Fibroblast of lung (primary cell): ENCODE measurements around the gene PDE4D. TPM values are rescaled to one million over a fixed set of nuclear protein-coding genes. Genes with fewer than 3 reads are reported as not detected.

Source experiments
- DNase-seq, 2 donors: peaks; one replicate each; pipeline versions ENCODE4 v3.0.0 to v3.0.0-alpha.2; 2010; ENCODE audit warnings: low read depth in 2 of 2
- H2AFZ ChIP-seq: 2 replicates; pipeline ENCODE4 v1.5.1; 2012; ENCODE audit warnings: low read length, control low read depth, inconsistent platforms
- H3K27ac ChIP-seq: 2 replicates; pipeline ENCODE4 v1.5.1; 2011; ENCODE audit warnings: low read length, control low read depth; ENCODE audit not compliant: insufficient read depth
- H3K27me3 ChIP-seq: 2 replicates; pipeline ENCODE4 v1.5.1; 2011; ENCODE audit warnings: mild to moderate bottlenecking, low read length; ENCODE audit not compliant: control insufficient read depth, insufficient read depth
- H3K36me3 ChIP-seq: 2 replicates; pipeline ENCODE4 v1.5.1; 2011; ENCODE audit warnings: low read length; ENCODE audit not compliant: control insufficient read depth, insufficient read depth
- H3K4me1 ChIP-seq: 2 replicates; pipeline ENCODE4 v1.5.1; 2011; ENCODE audit warnings: low read length; ENCODE audit not compliant: control insufficient read depth, insufficient read depth; ENCODE audit errors: extremely low read depth
- H3K4me2 ChIP-seq: 2 replicates; pipeline ENCODE4 v1.5.1; 2011; ENCODE audit warnings: low read length, control low read depth; ENCODE audit not compliant: insufficient read depth; ENCODE audit errors: extremely low read depth
- H3K4me3 ChIP-seq, 4 experiments: fragments of 200-600 bp in 1 of 4; sonication (generic) in 1 of 4; replicated peaks in 1 of 4; 2 replicates each; pipeline ENCODE4 v1.5.1; 2011 to 2016; ENCODE audit warnings: low read length in 4 of 4, low read depth in 3 of 4, mild to moderate bottlenecking in 3 of 4, control low read depth in 2 of 4, inconsistent platforms in 1 of 4, mixed read lengths in 1 of 4; ENCODE audit not compliant: insufficient read depth in 1 of 4; ENCODE audit errors: control extremely low read depth in 1 of 4
- H3K79me2 ChIP-seq: 2 replicates; pipeline ENCODE4 v1.5.1; 2012; ENCODE audit warnings: mild to moderate bottlenecking, low read length, inconsistent platforms; ENCODE audit not compliant: control insufficient read depth, insufficient read depth
- H3K9ac ChIP-seq: 2 replicates; pipeline ENCODE4 v1.5.1; 2011; ENCODE audit warnings: mild to moderate bottlenecking, low read length, control low read depth; ENCODE audit not compliant: insufficient read depth
- H3K9me3 ChIP-seq: 2 replicates; pipeline ENCODE4 v1.5.1; 2012; ENCODE audit warnings: low read depth, low read length; ENCODE audit not compliant: control insufficient read depth, insufficient read depth
- H4K20me1 ChIP-seq: 2 replicates; pipeline ENCODE4 v1.5.1; 2011; ENCODE audit warnings: low read length; ENCODE audit not compliant: control insufficient read depth, insufficient read depth; ENCODE audit errors: extremely low read depth
- CTCF ChIP-seq, 2 donors: IDR thresholded peaks in 1 of 2; conservative IDR thresholded peaks in 1 of 2; 1 replicate in 1 of 2; 2 replicates in 1 of 2; pipeline ENCODE4 v1.5.1; 2011 to 2012; ENCODE audit warnings: low read length in 2 of 2, control low read depth in 1 of 2, inconsistent platforms in 1 of 2, low read depth in 1 of 2, mild to moderate bottlenecking in 1 of 2
- EZH2 ChIP-seq: IDR thresholded peaks from 2 replicates; pipeline ENCODE4 v1.5.1; 2012; ENCODE audit warnings: low read length, control low read depth, mild to moderate bottlenecking; ENCODE audit errors: missing control alignments
- polyA plus RNA-seq, 2 donors: library from polyadenylated mRNA; depleted of rRNA in 1 of 2; stranded (reverse) in 1 of 2; unstranded in 1 of 2; fragments of >200 nt; gene quantifications; 2 replicates each; pipeline ENCODE4 v1.2.1, GENCODE V29; 2011 to 2012; ENCODE audit warnings: missing spikeins in 1 of 2
- total RNA-seq: library from RNA; depleted of rRNA; stranded (reverse); fragments of >200 nt; gene quantifications from 2 replicates; pipeline ENCODE4 v1.2.1, GENCODE V29; 2014

Gene PDE4D
- total and polyA plus RNA-seq, 2 donors (not counting 1 experiment from before 2014, with no cell fraction given), result 2.1 to 8.3 TPM

- Histone ChIP-seq H4K20me1 (no peaks in the 10 kb centered on the region), H3K4me2 (no peak overlapping the region), H2AFZ (no peak overlapping the region), H3K9ac (no peak overlapping the region), H3K27me3 (no peaks in the 10 kb centered on the region), H3K9me3 (no peaks in the 10 kb centered on the region), H3K4me1 (no peaks in the 10 kb centered on the region), H3K36me3 (no peaks in the 10 kb centered on the region), H3K79me2 (no peaks in the 10 kb centered on the region), H3K27ac (no peak overlapping the region), H3K4me3 (no peak overlapping the region)
- no peak for TF ChIP-seq EZH2
- TF ChIP-seq CTCF (conservative IDR thresholded peaks at IDR 0.05 in 1 of 2, IDR thresholded peaks at IDR 0.05 in 1 of 2; ENCODE audit: low read depth in 1 of 2, low read length in 2 of 2), result no peak
- no peak for DNase-seq
Measured at GRCh38 chr5:59624898-59625297, 268.6 kb downstream of the PDE4D start.

- Histone ChIP-seq H3K27ac (no peak overlapping the region), H3K4me2 (no peak overlapping the region), H3K36me3 (no peaks in the 10 kb centered on the region), H3K27me3 (no peaks in the 10 kb centered on the region), H4K20me1 (no peaks in the 10 kb centered on the region), H3K79me2 (no peaks in the 10 kb centered on the region), H3K9me3 (no peaks in the 10 kb centered on the region), H3K4me1 (no peaks in the 10 kb centered on the region), H3K4me3 (no peak overlapping the region), H2AFZ (no peak overlapping the region), H3K9ac (no peak overlapping the region)
- no peak for TF ChIP-seq CTCF (conservative IDR thresholded peaks at IDR 0.05 in 1 of 2, IDR thresholded peaks at IDR 0.05 in 1 of 2; ENCODE audit: low read depth in 1 of 2, low read length in 2 of 2)
- TF ChIP-seq EZH2, result no peak
- DNase-seq, result peak in 1 of 2 donors; percentile 18
Measured at GRCh38 chr5:59622848-59623247, 270.7 kb downstream of the PDE4D start.

DNA sequence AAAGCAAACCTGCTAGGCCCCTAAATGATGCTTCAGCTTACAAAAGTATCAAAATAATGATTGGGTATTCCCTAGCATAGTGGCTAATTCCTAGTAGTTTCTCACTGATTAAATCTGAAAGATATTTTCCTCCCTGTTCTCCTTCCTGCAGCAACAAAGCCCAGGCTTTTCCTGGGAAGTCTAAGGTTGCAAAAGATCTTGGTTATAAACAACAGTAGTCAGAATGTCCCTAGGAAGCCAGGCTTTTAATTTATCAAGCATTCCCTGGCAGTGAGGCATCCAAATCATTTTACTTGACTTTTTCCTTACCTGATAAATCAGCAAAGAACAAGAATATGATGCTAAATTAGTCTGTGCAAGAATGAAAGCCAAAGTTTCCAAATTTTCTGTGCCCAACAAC is 272.0 kb downstream of the PDE4D start:
- H3K27me3 ChIP-seq, result no peaks in the 10 kb centered on the region
- peak in 1 of 2 donors; percentile 44 for DNase-seq

More for the DNA sequence above, 272.0 kb downstream of the PDE4D start:
- no peaks in the 10 kb centered on the region for H4K20me1 ChIP-seq
- H3K27ac ChIP-seq, result no peak overlapping the region
- no peak overlapping the region for H3K4me3 ChIP-seq
- H3K36me3 ChIP-seq, result no peaks in the 10 kb centered on the region
- no peak overlapping the region for H3K9ac ChIP-seq
- no peaks in the 10 kb centered on the region for H3K79me2 ChIP-seq
- no peak overlapping the region for H2AFZ ChIP-seq
- no peaks in the 10 kb centered on the region for H3K9me3 ChIP-seq
- H3K4me1 ChIP-seq, result no peaks in the 10 kb centered on the region
- no peak overlapping the region for H3K4me2 ChIP-seq
- no peak for TF ChIP-seq EZH2
- TF ChIP-seq CTCF (conservative IDR thresholded peaks at IDR 0.05 in 1 of 2, IDR thresholded peaks at IDR 0.05 in 1 of 2; ENCODE audit: low read depth in 1 of 2, low read length in 2 of 2), result no peak
